Measurements from ENCODE around the gene TMTC2.
A peak's percentile ranks its signal among the peaks of the same experiment; 100 is the strongest.
"Not testable (repeated sequence)": the region's sequence is repeated elsewhere in the genome, so short reads cannot be mapped to it uniquely, and the experiment has no call there.

TMTC2 gene

DNA sequence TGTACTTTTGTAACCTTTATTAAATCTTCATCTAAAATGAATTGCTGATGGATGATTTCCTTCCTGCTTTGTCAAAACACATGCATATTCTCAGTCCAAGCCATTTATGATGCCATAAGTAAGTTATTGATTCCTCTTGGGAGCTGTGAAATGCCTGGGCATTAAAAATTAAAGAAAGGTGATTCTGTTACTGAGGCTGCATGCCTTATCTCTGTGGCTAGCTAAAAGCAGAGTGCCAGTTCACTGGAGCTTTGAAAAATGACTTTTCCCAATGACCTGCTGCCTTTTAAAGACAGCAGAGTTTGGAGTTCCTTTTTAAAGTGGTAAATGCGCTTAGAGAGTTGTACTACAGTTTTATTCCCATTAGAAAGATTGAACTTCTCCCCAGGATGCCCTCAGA is 152.1 kb downstream of the TMTC2 start:
- DNase-seq (ENCODE audit: low spot score) (no peak), FAIRE-seq (no peak)

DNA sequence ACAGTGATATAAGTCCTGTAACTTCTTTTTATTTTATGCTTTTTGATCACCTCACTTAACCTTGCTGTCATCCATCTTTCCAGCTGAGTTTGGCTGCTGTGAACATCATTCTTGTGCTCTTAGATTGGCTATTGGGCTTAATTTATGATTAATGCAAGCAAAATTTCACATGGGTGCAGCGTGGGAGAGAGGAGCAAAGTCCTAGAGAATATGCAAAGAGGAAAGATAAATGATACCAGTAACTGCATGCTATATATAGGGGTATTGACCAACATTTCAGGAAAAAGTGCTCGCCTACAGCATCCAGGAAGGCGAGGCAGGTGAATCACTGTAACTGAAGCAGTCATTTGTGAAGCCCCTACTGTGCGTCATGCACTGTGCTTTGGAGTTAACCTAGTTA is 153.1 kb downstream of the TMTC2 start:
- FAIRE-seq: no peak

DNA sequence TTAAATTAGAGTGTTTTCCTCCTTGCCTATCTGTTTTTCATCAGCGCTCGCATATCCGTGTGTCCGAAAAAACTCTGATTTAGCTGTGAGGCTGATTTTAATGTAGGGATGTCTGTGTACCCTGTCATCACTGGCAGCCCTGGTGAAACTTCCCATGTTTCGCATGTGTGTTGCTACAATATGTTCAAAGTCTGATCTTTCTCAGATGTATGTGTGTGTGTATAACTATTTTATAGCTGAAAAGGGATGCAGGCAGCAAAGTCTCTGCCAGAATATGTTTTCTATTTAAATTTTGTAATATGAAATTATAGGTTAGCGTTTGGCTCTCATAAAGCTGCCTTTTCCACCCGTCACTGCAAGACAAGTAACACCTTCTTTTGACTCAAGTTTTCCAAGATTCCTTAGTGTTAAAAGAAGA is 154.8 kb downstream of the TMTC2 start:
- no peak for DNase-seq (ENCODE audit: low spot score)
- FAIRE-seq: no peak

More for the DNA sequence above, 153.1 kb downstream of the TMTC2 start:
- no peak for DNase-seq (ENCODE audit: low spot score)

DNA sequence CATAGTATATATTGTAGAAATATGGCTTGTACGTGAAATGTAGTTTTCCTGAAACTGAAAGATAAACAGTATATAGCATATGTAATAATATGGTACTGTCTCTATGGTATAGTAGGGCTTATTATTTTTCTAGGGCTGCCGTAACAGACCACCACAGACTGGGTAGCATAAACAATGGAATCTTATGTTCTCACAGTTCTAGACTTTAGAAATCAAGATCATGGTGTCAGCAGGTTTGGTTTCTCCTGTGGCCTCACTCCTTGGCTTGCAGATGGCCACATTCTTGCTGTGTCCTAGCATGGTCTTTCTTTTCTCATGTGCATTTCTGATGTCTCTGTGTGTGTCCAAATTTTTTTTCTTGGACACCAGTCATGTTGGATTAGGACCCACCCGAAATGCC is 155.8 kb downstream of the TMTC2 start:
- FAIRE-seq (no peak), DNase-seq (ENCODE audit: low spot score) (no peak)

DNA sequence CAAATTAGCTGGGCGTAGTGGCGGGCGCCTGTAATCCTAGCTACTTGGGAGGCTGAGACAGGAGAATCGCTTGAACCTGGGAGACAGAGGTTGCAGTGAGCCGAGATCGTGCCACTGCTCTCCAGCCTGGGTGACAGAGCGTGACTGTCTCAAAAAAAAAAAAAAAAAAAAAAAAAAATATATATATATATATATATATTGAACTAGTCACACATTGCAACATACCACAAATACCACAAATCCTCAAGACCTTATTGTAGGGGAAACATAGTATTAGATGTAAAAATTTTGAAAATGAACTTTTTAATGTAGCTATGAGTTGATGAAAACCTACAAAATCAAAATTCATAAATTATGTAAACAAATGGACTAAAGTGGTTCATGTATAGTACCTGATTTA is 158.4 kb downstream of the TMTC2 start:
- not testable (repeated sequence) for FAIRE-seq; DNase-seq (ENCODE audit: low spot score)

DNA sequence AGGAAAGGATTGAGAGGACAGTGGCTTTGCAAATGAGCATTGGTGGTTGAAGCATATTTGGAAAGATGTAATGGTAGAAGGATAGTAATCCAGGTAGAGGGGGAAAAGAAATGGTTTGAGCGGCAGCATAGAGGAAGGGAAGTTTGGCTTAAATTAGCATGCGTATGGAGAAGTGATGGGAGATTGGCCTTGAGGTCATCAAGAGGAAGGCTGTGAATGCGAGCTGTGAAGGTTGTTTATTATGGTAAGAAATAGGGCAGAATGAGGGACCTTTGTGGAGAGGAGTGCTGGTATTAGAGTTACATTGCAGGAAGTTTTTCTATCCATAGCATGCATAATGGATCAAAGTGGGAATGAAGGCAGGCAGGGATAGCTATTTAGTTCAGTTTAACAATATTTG is 162.1 kb downstream of the TMTC2 start:
- no peak for FAIRE-seq
- no peak for DNase-seq (ENCODE audit: low spot score)

DNA sequence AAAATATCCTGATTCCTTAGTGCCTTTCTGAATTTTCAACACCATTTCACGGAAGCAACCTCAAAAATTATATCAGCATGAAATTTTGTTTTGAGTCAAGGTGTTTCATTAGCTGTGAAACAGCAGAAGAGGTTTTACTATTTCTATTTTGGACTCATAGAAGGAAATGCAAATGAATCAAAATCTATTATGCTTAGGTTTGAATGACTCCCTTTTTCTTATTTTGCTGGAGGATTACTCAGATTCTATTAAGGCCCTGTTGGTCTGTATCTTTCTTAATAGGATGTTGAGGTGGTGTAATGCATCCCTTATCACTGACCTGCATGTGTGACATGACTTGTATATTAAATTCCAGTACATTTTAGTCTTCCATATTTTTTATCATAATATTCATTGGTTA is 165.8 kb downstream of the TMTC2 start:
- no peak for DNase-seq (ENCODE audit: low spot score)
- FAIRE-seq: no peak

DNA sequence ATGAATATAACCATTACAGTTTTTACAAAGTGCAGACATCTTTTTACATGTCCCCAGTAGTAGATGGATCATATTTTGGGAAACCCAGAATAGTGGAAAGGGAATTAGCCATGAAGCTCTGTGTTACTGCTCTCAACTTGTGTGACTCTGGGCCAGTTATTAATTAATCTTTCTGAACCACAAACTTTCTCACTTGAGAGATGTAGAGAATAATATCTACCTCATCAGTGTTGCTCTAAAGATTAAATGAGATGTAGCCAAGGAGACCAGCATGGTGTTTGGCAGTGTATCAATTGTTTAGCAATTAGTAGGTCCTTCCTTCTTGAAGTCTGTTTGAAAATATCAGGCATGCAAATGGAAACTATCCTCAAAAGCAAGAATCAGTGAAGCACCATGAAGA is 169.2 kb downstream of the TMTC2 start:
- FAIRE-seq: no peak

DNA sequence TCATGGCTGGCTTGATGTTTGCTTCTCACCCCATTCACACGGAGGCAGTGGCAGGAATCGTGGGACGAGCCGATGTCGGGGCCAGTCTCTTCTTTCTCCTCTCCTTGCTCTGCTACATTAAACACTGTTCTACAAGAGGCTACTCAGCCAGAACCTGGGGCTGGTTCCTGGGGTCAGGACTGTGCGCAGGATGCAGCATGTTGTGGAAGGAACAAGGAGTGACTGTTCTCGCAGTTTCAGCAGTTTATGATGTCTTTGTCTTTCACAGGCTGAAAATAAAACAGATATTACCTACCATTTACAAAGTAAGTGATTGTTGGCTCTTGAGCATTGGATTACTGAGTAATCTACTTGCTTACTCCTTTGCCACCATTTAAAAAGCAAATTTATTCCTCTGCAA is 170.6 kb downstream of the TMTC2 start:
- FAIRE-seq (no peak), DNase-seq (ENCODE audit: low spot score) (no peak)

More for the DNA sequence above, 169.2 kb downstream of the TMTC2 start:
- DNase-seq (ENCODE audit: low spot score): no peak

DNA sequence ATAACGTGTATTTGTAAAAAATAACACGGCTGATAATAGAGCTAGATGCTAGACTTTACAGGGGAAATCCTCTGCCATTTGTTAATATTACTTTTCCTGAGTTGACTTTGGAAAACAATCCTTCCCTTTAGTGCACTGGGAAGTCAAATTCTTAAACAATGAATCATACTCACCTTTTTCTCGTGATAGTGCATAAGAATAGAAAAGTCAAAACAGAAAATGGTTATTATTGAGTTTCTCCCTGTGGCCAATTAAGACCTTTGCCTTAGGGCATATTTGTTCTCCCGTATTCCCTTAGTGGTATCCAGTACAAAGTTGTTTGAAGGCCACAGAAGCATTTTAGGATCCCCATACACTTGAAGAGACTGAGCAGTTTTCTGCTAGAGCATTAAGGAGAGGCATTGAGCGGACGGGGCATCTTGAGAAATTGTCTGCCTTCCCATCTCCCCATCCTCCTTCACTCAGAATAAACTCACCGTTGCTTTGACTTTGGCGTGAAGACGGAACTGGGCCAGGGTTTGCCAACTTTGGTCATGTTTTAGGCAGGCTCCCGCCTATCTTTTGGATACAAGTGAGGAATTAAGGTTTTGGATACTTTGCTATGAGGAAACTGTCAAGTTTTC is 171.3 kb downstream of the TMTC2 start:
- DNase-seq (ENCODE audit: low spot score) (peak; percentile 6), FAIRE-seq (no peak)

DNA sequence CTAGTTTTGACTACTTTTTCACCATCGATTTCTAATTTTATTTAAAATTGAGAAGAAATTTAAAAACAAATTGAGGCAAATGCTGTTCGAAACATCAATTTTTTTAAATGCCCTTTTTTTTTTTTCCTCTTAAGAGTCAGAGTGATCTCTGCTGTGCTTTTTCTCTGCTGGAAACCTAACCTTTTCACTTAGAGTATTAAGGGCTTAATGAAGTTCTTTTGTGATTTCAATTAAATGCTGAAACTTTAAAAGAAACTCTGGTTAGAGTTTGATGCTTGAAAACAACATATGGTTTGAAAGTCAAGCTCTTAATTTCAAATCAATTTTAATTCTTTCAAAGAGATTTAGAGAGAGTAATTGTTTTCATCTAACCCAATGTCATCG is 171.8 kb downstream of the TMTC2 start:
- DNase-seq (ENCODE audit: low spot score) (no peak), FAIRE-seq (no peak)

DNA sequence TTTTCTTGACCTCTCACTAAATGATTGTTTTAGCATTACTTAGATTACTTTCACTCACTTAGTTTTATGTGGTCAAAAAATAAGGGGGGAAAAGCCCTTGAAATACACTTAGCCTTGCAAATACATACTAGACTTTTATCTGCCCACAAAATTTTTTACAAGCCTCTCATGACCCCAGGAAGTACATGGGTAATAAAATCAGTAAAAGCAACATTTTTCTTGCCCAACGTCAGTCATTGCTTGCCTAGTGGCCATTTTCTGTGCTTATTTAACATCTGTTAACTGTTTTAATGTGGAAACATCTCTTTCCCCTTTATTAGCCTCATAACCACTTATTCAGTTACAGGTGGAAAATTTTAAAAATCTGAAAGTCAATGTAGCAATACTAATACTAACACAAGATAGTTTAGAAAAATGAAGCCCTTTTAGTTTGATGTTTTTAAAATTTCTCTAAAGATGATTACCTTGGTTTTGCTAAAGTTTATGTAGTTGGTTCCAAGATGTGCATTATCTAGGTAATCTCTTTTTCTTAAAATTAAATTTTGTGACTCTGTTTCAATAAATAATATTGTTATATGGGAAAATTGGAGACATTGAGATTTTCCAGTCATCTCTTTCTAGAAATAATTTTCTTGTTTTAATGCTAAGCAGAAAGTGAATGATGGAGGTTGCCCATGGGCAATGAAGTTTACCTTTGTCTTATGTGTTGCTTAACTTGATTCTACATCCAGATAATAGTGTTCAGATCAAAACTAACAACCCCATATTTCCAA is 175.5 kb downstream of the TMTC2 start:
- no peak for FAIRE-seq
- peak; percentile 11 for DNase-seq (ENCODE audit: low spot score)

DNA sequence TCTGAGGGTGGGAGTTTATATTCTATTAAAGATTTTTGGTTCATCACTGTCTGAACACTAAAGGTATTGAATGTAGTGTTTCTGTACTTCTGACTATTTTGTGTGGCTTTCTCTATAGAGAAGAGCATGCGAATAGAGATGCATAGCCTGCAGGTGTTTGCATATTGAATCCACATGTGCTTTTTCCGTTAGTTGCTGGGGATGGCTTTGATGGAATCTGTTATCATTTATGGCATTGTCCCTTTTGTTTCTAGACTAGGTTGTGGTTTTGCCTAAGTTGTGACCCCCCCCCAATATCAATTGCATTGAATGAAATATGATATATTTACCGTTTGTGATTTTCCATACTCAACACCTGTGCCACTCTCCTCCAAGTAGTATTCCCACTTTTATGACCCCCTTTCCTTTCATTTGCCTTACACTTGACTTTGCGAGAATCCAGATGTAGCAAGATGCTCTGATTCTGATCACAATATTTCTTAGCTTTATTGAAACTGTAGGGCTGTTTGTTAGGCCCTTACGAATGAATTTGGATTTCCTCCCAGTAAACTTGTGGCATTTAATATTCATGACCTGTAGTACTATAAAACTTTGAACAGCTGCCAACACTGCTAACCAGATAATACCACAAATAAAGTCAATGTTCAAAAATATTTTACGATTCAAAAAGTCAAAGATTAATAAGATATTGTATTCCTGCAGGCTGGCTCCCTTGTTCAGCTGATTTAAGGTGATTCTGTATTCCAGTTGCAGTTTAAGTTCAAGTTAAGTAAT is 176.4 kb downstream of the TMTC2 start:
- DNase-seq (ENCODE audit: low spot score) (no peak), FAIRE-seq (no peak)

DNA sequence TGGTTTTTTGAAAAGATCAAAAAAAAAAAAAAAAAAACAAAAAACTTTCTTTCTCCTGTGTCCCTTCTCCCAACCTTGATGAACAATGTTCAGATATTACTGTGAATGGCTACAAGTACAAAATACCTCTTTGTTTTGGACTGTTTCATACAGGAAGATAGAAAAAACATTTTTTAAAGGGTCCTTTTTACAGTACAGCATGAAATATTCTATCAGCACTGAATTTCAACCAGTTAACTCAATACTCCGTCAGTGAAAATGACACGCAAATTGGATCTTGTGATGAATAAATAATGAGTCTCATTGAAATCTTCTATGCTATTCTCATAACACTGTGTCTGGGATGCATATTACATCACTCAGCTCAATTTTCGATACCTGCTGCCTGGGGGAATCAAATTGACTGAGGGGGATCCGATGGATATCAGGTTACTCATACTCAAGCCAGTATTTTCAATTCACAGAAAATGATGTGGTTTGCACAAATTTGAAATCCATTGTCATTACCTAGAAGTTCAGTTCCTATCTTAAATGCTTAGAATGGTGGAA is 179.6 kb downstream of the TMTC2 start:
- DNase-seq (ENCODE audit: low spot score): no peak
- FAIRE-seq: no peak

DNA sequence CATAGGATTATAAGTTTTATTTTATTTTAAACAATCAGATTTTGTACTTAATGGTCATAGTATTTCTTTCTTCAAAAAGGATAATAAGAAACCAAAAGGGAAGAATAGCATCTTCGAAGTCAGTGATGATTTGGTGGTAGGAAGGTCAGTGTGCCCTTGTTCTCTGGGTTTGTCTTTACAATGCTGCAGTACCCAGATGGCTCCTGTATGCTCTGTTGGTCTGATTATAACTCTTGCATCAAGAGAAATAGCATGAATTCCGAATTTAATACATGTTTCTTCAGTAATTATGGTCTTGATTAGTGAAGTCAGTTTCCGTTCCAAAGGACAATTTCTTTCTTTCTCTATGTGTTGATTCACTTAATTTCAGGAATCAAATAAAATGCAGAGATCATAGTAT is 180.2 kb downstream of the TMTC2 start:
- DNase-seq (ENCODE audit: low spot score): no peak

DNA sequence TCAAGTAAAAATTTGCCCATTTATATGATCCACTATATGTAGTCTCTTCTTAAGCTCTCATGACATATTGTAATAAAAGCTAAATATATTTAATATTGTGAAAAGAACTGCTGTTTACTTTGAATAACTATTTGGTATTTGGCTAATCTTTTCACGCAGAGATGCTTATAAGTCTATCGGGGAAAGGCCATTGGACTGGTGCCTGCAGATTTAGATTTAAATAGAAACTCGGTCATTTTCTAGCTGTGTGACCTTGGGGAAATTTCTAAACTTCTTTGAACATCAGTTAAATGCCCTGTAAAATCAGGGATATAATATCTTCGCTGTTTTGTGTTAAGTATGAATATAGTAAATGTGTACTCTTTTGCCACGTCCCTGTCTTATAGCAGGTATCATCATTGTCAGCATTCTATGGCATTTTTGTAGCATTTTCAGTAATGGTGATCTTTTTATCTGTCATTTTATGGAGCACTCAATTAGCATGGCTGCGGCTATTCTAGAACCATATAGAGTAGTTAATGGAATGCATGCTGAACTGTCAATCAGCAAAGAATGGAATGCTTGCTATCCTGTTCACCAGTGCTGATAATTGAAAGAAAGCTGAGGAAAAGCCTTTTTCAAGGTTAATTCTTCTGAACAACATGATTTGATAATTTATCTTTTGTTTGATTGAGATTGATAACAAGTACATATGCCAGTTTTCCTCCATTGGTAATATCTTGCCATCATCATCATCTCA is 181.2 kb downstream of the TMTC2 start:
- no peak for FAIRE-seq
- DNase-seq (ENCODE audit: low spot score): no peak

More for the DNA sequence above, 180.2 kb downstream of the TMTC2 start:
- FAIRE-seq: no peak

DNA sequence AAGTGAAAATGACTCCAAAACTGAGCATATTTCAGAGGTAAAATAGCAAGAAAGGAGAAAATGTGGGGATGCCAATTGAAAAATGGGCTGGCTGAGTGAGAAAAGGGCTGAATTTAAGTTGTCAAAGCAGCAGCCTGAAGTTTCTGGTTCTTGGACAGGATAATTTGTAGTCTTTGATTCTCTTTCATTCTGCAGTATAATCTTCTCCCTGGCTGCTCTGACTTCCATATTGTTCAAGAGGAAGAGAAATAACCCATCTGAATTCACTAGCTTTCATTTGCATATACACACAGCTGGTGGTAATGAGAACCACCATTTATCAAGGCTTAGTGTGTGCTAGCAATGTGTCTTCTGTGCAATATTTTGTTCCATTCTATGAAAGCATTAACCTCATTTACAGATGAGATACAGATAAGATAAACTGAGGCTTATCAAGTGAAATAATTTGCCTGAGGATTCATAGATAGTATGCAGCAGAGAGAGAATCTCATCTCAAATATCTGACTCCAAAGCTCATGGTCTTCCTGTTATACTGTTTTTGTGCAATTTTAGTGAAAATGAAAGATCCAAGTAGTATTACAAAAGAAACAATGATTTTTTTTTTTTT is 184.2 kb downstream of the TMTC2 start:
- DNase-seq (ENCODE audit: low spot score) (no peak), FAIRE-seq (no peak)

DNA sequence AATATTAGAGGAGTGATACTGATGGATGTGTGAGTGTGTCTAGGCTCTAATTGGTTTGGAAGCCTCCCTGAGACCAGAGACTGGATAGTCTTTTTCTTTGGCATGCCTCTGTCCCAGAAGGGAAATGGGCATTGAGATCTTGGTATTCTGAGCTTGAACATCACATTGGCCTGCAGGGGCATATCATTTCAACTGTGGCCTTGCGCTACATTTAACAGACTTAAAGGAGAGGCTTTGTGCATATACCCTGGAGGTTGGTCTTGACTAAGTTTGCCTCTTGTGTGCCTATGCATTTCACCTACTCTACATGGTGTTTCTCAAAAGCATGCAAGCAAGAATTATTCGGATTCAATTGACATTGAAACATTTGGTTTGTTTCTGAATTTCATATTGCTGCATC is 185.4 kb downstream of the TMTC2 start:
- DNase-seq (ENCODE audit: low spot score) (no peak), FAIRE-seq (no peak)

DNA sequence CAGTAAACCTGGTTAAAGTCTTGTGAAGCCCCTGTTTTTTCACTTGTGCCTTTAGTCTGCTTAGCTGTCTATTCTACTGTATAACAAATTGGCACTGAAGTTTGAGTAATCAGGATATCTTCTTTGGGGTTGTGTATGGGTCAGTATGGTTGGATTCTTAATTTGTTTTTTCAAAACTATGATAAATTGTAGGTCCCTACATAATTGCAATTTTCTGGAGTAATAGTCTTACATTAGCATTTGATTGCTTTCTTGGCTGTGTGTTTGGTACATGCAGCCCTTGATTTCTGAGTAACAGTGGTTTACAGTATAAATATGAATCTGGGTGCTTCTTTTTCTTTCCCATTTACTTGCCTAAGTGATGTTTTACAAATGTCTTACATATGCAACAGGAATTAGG is 186.6 kb downstream of the TMTC2 start:
- FAIRE-seq (no peak), DNase-seq (ENCODE audit: low spot score) (no peak)

DNA sequence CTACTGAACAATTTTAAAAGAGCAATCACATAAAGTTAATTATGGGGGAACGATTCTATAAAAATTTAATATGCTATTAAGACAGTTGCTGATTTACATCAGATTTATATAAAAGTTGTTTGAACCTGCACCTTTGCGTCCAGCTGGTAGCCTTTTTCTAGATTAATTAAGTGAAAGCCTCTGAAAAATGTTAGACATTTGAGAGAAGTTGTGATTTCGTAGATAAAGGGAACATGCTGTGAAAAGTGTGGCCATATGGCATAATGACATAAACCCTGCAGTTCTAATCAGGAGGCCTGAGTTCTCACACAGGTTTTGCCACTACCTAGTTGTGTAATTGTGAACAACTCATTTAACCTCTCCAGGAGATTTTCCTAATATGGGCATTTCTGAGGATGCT is 187.2 kb downstream of the TMTC2 start:
- FAIRE-seq (no peak), DNase-seq (ENCODE audit: low spot score) (no peak)

DNA sequence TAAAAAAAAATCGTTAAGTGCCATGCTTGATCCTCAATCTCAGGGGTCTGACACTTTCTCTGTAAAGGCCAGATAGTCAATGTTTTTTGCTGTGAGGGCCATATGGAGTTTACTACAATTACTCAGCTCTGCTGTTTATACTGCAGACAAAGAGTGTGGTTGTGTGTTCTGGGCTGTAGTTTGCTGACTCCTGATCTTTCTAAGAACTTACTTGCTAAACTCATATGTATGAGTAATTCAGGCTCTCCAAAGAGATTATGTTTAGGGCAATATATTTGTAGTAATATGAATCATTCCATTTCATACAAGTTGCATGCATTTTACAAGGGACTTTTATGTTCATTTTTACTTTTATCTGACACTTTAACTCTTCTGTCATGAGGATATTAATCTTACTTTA is 188.2 kb downstream of the TMTC2 start:
- no peak for FAIRE-seq
- DNase-seq (ENCODE audit: low spot score): no peak
